ENCODE data around the gene PTPRCAP. TPM values are rescaled to one million over a fixed set of nuclear protein-coding genes. Genes with fewer than 3 reads are reported as not detected.

PTPRCAP gene
- total and polyA plus RNA-seq, 10 of the 15 experiments (the other 5 are each of a cell fraction or from before 2014, with no cell fraction given) = 4.7 to 266 (median 125) TPM

DNA sequence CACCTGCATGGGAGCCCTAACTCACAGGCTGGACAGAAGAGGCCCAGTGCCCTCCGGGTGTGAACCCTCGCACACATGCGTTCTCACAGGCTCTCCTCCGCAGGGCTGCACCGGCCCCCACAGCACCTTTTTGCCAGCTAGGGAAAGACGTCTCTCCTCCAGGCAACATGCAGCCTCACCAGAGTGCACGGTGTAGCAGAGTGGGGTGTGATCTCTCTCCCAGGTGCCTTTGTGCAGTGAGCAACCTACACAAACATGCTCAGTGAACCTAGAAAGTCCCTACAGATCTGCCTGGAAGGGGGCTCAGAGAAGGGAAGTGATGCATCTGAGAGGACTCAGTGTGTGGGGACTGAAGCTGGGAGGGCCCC, 25.7 kb downstream of the PTPRCAP start:
- Histone ChIP-seq H3K36me3 (ENCODE audit: control insufficient read depth in 2 of 2, insufficient read depth in 2 of 2, low read length in 1 of 2) (no peaks in the 10 kb centered on the region), H3K9ac (ENCODE audit: control insufficient read depth, insufficient read depth, low read length) (no peak overlapping the region), H3K4me3 (no peak overlapping the region), H3K4me1 (ENCODE audit: control insufficient read depth, insufficient read depth, low read length) (peaks cover 41% of the 10 kb centered on the region), H3K4me2 (ENCODE audit: control insufficient read depth, insufficient read depth) (no peak overlapping the region), H3K9me3 (replicated peaks; ENCODE audit: control insufficient read depth, insufficient read depth, low read length) (no peaks in the 10 kb centered on the region), H3K79me2 (ENCODE audit: control insufficient read depth, insufficient read depth, low read length) (peaks cover 3% of the 10 kb centered on the region), H4K20me1 (ENCODE audit: control insufficient read depth, insufficient read depth) (no peaks in the 10 kb centered on the region), H2AFZ (ENCODE audit: control insufficient read depth, low read depth, low read length) (no peak overlapping the region), H3K27me3 (replicated peaks in 1 of 2; ENCODE audit: control insufficient read depth in 2 of 2, insufficient read depth in 2 of 2, low read length in 1 of 2) (peaks cover 0 to 5% of the 10 kb centered on the region in 2 experiments; a peak in 3 of 4 replicates), H3K27ac (ENCODE audit: control insufficient read depth, insufficient read depth) (no peak overlapping the region)
- intact Hi-C loops (cut with micrococcal nuclease; ENCODE audit: unreplicated experiment) (no loop called here), in situ Hi-C loops (cut with MboI) (no loop called here)
- 54% methylated on average over 7 of the region's 7 CpGs for WGBS (ENCODE audit: insufficient coverage, insufficient replicate concordance, low lambda C conversion rate, missing lambda C conversion rate)
- CTCF ChIA-PET = interaction anchor here (1.3 to 2.4 kb wide), 2 partner anchors 10 to 25 kb away, joined by 4 to 12 read pairs; partner anchors contain the start of genes PPP1CA and PTPRCAP
- peak; percentile 55; the same call in 1 of the 2 replicates for TF ChIP-seq SPI1 (IDR thresholded peaks at IDR 0.05; ENCODE audit: borderline replicate concordance, insufficient read depth, low read depth, low read length)
- TF ChIP-seq, protein P1, sequence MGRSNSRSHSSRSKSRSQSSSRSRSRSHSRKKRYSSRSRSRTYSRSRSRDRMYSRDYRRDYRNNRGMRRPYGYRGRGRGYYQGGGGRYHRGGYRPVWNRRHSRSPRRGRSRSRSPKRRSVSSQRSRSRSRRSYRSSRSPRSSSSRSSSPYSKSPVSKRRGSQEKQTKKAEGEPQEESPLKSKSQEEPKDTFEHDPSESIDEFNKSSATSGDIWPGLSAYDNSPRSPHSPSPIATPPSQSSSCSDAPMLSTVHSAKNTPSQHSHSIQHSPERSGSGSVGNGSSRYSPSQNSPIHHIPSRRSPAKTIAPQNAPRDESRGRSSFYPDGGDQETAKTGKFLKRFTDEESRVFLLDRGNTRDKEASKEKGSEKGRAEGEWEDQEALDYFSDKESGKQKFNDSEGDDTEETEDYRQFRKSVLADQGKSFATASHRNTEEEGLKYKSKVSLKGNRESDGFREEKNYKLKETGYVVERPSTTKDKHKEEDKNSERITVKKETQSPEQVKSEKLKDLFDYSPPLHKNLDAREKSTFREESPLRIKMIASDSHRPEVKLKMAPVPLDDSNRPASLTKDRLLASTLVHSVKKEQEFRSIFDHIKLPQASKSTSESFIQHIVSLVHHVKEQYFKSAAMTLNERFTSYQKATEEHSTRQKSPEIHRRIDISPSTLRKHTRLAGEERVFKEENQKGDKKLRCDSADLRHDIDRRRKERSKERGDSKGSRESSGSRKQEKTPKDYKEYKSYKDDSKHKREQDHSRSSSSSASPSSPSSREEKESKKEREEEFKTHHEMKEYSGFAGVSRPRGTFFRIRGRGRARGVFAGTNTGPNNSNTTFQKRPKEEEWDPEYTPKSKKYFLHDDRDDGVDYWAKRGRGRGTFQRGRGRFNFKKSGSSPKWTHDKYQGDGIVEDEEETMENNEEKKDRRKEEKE (IDR thresholded peaks at IDR 0.05) = no peak
- 0 out of 2 replicates have a peak, but pooled peaks have one; percentile 25 for TF ChIP-seq DPF2 (IDR thresholded peaks at IDR 0.05)
- TF ChIP-seq RFX5 (IDR thresholded peaks at IDR 0.05; ENCODE audit: low read depth, low read length) = no peak
- TF ChIP-seq EGR1 (IDR thresholded peaks at IDR 0.05; ENCODE audit: borderline replicate concordance in 1 of 2, low read depth in 2 of 2, low read length in 2 of 2) = no peak
- TF ChIP-seq RELB (IDR thresholded peaks at IDR 0.05; ENCODE audit: low read depth) = 0 out of 2 replicates have a peak, but pooled peaks have one; percentile 19
- no peak for TF ChIP-seq E2F4 (IDR thresholded peaks at IDR 0.05; ENCODE audit: low read depth, low read length)
- TF ChIP-seq SMARCA5 (IDR thresholded peaks at IDR 0.05) = 0 out of 2 replicates have a peak, but pooled peaks have one; percentile 52
- no peak for TF ChIP-seq MLLT1 (IDR thresholded peaks at IDR 0.05)
- no peak; the same call in 2 of the 3 replicates for TF ChIP-seq POU2F2 (IDR thresholded peaks at IDR 0.05; ENCODE audit: borderline replicate concordance, low read depth, low read length)
- TF ChIP-seq MEF2B (IDR thresholded peaks at IDR 0.05; ENCODE audit: partially characterized antibody, poor library complexity, severe bottlenecking) = no peak
- TF ChIP-seq HDAC2 (IDR thresholded peaks at IDR 0.05) = no peak
- no peak for TF ChIP-seq PKNOX1 (IDR thresholded peaks at IDR 0.05)
- BruUV-seq (replicated peaks) = no TSS peak
- SMC1A ChIA-PET (ENCODE audit: uncharacterized antibody, unreplicated experiment) = interaction anchor here (0.8 to 1.0 kb wide), 2 partner anchors 9 to 11 kb away, joined by 3 read pairs; no protein-coding TSS in a partner anchor
- DNase-seq (ENCODE audit: low read depth, low spot score) (no peak), FAIRE-seq (peak; percentile 38), ATAC-seq (peak; percentile 22)
- RAD21 ChIA-PET (ENCODE audit: unreplicated experiment) = interaction anchor here (1.6 to 3.0 kb wide), 2 partner anchors 10 to 59 kb away, joined by 5 to 12 read pairs; partner anchors contain the start of genes POLD4 and PPP1CA
- POLR2A ChIA-PET = interaction anchor here (1.1 to 2.8 kb wide), 4 partner anchors 8 to 54 kb away, joined by 3 to 16 read pairs (median 8); partner anchors contain the start of genes PPP1CA and TBC1D10C

Measured in GM12878 (cell line).